Left lung (tissue), 10 donors: ENCODE results near the gene IQGAP3. TPM values are rescaled to one million over a fixed set of nuclear protein-coding genes. Genes with fewer than 3 reads are reported as not detected.
"Not testable (repeated sequence)": the region's sequence is repeated elsewhere in the genome, so short reads cannot be mapped to it uniquely, and the experiment has no call there.

Source experiments
- ATAC-seq: fragments of 200-7000 bp; cut with Tn5 transposase; one replicate; pipeline ENCODE4 v1.9.1; 2020; ENCODE audit warnings: moderate library complexity
- DNase-seq, 4 donors: peaks; one replicate each; pipeline ENCODE4 v3.0.0-alpha.2; 2013 to 2020
- H3K27ac ChIP-seq, 2 donors: fragments of 200-600 bp; sonication (generic) in 1 of 2; one replicate each; pipeline versions ENCODE4 v1.5.0 to v1.8.0; 2020 to 2021
- H3K27me3 ChIP-seq, 2 donors: fragments of 200-600 bp; sonication (generic) in 1 of 2; one replicate each; pipeline versions ENCODE4 v1.5.0 to v1.8.0; 2020 to 2021
- H3K36me3 ChIP-seq, 2 donors: fragments of 200-600 bp; sonication (generic) in 1 of 2; one replicate each; pipeline versions ENCODE4 v1.5.0 to v1.8.0; 2020 to 2021
- H3K4me1 ChIP-seq, 2 donors: fragments of 200-600 bp; one replicate each; pipeline ENCODE4 v1.8.0; 2021
- H3K4me3 ChIP-seq, 2 donors: fragments of 200-600 bp; sonication (generic) in 1 of 2; one replicate each; pipeline versions ENCODE4 v1.5.0 to v1.8.0; 2020 to 2021; ENCODE audit warnings: mild to moderate bottlenecking in 1 of 2
- H3K9me3 ChIP-seq, 2 donors: fragments of 200-600 bp; sonication (generic) in 1 of 2; one replicate each; pipeline versions ENCODE4 v1.5.0 to v1.8.0; 2020 to 2021
- CTCF ChIP-seq, 2 donors: fragments of 200-600 bp; sonication (generic) in 1 of 2; IDR thresholded peaks; one replicate each; pipeline versions ENCODE4 v1.5.0 to v1.8.0; 2021; ENCODE audit warnings: antibody characterized with exemption in 2 of 2
- intact Hi-C, 2 donors: fragments of 100-400 bp; cut with DNase I; formaldehyde crosslinking; loops; one replicate each; pipeline versions ENCODE4 v1.11.2 to v1.14.2; 2022
- polyA plus RNA-seq, 6 donors: library from polyadenylated mRNA; unstranded; fragments of 120-200 nt; gene quantifications; one replicate each; pipeline ENCODE4 v1.2.1, GENCODE V29; 2013; ENCODE audit not compliant: insufficient read length in 6 of 6
- total RNA-seq, 2 donors: library from RNA; stranded (reverse); fragmentation: NEBNext Ultra II Directional; extraction: Animal tissue kit (Norgen Biotek cat#: 25700); gene quantifications; one replicate each; pipeline ENCODE4 v1.2.1, GENCODE V29; 2021
- donor health status: DM: no; HTN: yes; CAD: no.
- donor health status: DM: no; HTN: no; CAD: no.

Gene IQGAP3
- total and polyA plus RNA-seq, 8 donors: 2.8 to 26.7 (median 13.1) TPM

- Histone ChIP-seq H3K4me3 (no peak overlapping the region), H3K27ac (no peak overlapping the region), H3K27me3 (peaks cover 0 to 74% of the 10 kb centered on the region in 2 donors), H3K9me3 (no peaks in the 10 kb centered on the region), H3K36me3 (no peaks in the 10 kb centered on the region), H3K4me1 (no peaks in the 10 kb centered on the region)
- no peak for ATAC-seq
- TF ChIP-seq CTCF (IDR thresholded peaks at IDR 0.05): no peak
- intact Hi-C loops: no loop called here
- DNase-seq: peak in 1 of 4 donors; percentile 41
Observed at GRCh38 chr1:156616463-156616862, 44.1 kb upstream of the IQGAP3 start.

GRCh38 chr1:156615946-156616345 is 43.6 kb upstream of the IQGAP3 start:
- no peak for TF ChIP-seq CTCF (IDR thresholded peaks at IDR 0.05)
- no peaks in the 10 kb centered on the region for H3K9me3 ChIP-seq
- H3K36me3 ChIP-seq: no peaks in the 10 kb centered on the region
- no peak for ATAC-seq
- DNase-seq: no peak
- H3K4me1 ChIP-seq: no peaks in the 10 kb centered on the region
- no peak overlapping the region for H3K27ac ChIP-seq
- intact Hi-C loops: no loop called here
- H3K4me3 ChIP-seq: no peak overlapping the region
- peaks cover 0 to 73% of the 10 kb centered on the region in 2 donors for H3K27me3 ChIP-seq

- Histone ChIP-seq H3K9me3 (no peaks in the 10 kb centered on the region), H3K4me3 (no peak overlapping the region), H3K27me3 (peaks cover 0 to 59% of the 10 kb centered on the region in 2 donors), H3K36me3 (no peaks in the 10 kb centered on the region), H3K27ac (no peak overlapping the region), H3K4me1 (no peaks in the 10 kb centered on the region)
- no peak for TF ChIP-seq CTCF (IDR thresholded peaks at IDR 0.05)
- no peak for DNase-seq
- intact Hi-C loops: no loop called here
- ATAC-seq: no peak
Observed at GRCh38 chr1:156612666-156613065, 40.3 kb upstream of the IQGAP3 start.

GRCh38 chr1:156610072-156610471 is 37.7 kb upstream of the IQGAP3 start:
- H3K9me3 ChIP-seq, H3K36me3 ChIP-seq, H3K4me1 ChIP-seq, intact Hi-C loops, H3K4me3 ChIP-seq, DNase-seq, ATAC-seq, H3K27ac ChIP-seq: not testable (repeated sequence)
- H3K27me3 ChIP-seq: peaks cover 0 to 39% of the 10 kb centered on the region in 2 donors

- no peak overlapping the region for H3K27ac ChIP-seq
- intact Hi-C loops: loop anchor here in 1 of 2 donors (5.0 to 10.0 kb wide), 2 partner anchors 154 to 227 kb away; no protein-coding TSS in a partner anchor
- TF ChIP-seq CTCF (IDR thresholded peaks at IDR 0.05): no peak
- no peaks in the 10 kb centered on the region for H3K36me3 ChIP-seq
- no peak overlapping the region for H3K4me3 ChIP-seq
- DNase-seq (no peak), ATAC-seq (peak; percentile 72)
- H3K9me3 ChIP-seq: no peaks in the 10 kb centered on the region
- H3K27me3 ChIP-seq: peaks cover 0 to 39% of the 10 kb centered on the region in 2 donors
- H3K4me1 ChIP-seq: no peaks in the 10 kb centered on the region
Observed at GRCh38 chr1:156608981-156609380, 36.6 kb upstream of the IQGAP3 start.
